ENCODE data around the gene IFI30.
"Not testable (repeated sequence)": the region's sequence is repeated elsewhere in the genome, so short reads cannot be mapped to it uniquely, and the experiment has no call there.

IFI30 gene

DNA sequence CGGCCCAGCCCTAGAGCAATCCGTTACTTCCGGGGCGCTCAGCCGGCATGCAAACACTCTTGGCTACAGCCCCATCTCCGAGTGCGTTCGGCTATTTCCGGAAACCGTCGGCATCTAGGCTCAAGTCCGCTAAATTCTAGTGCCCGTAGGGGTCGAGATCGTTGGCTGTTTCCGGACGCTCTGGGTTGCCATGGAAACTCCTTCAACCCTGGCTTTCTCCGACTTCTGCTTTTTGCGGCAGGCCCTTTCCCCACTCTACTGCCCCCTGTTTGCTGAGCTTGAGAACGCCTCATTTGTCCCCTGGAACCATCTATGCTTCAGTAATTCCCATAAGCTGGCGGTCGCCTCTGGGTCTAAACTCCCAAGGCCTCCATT is 21.2 kb upstream of the IFI30 start:
- in situ Hi-C loops (cut with MboI; ENCODE audit: low sequenced_read_pairs) = no loop called here

GRCh38 chr19:18152817-18153555 is 20.6 kb upstream of the IFI30 start, which contains the start of gene PIK3R2:
Gene PIK3R2, plus strand, starts transcription at chr19:18153163. Its CDS starts 2,717 bp downstream, at chr19:18155880.
- in situ Hi-C loops (cut with MboI; ENCODE audit: low sequenced_read_pairs) = no loop called here

DNA sequence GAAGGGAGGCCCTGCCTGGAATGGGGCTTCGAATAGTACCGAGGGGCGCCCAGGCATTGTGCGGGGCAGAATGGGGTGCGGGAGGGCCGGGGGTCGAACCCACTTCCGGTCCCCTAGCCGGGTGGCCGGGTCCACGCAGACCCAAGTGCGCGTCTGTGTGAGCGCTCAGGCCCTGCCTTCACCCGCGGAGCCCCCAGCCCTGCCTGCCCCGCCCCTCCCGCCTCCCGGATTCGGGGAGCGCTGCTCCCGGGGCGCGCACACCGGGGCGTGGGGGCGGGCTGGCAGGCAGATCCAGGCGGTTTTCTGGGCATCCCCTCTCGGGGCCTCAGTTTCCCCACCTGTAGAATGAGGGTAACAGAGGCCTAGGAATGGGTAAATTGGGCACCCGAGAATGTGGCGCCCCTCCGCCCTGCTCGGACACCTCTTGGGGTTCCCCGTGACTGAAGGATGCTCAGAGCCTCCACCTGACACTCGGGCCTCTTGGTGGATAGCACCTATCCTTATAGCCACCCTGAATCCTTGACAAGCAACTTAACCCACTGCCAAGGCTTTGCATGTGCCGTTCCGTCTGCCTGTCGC is 20.0 kb upstream of the IFI30 start:
- in situ Hi-C loops (cut with MboI; ENCODE audit: low sequenced_read_pairs) = no loop called here

- in situ Hi-C loops (cut with MboI; ENCODE audit: low sequenced_read_pairs) = no loop called here
Measured at GRCh38 chr19:18155095-18156087, 18.2 kb upstream of the IFI30 start.

- in situ Hi-C loops (cut with MboI; ENCODE audit: low sequenced_read_pairs) = no loop called here
Measured at GRCh38 chr19:18156268-18156667, 17.3 kb upstream of the IFI30 start.

DNA sequence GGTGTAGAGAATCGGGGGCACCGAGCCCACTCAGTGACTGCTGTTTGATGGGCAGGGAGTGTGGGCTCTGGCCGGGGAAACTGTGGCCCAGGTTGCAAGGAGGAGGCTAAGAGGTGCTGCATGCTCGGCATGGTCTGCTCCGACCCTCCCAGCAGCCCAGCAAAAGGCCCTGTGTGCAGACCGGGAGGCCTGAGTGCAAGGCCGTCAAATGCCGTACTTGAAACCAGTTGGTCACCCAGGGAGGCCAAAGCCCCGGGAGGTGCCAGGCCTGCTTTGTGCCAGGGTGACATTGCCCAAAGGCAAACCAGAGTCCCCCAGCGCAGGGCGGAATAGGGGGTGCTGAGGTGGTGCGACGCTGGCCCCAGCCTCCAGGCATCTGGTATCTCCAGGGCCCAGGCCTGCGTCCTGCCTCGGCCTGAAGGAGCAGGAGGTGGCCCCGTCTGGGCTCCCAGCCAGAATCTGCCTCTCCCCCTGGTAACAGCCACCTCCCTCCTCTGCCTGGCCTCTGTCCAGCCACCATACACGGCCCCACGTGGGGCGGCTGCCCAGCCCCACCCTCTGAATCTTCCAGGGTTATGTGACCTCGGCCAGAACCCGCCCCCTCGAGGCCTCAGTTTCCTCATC is 16.7 kb upstream of the IFI30 start:
- in situ Hi-C loops (cut with MboI; ENCODE audit: low sequenced_read_pairs) = no loop called here

DNA sequence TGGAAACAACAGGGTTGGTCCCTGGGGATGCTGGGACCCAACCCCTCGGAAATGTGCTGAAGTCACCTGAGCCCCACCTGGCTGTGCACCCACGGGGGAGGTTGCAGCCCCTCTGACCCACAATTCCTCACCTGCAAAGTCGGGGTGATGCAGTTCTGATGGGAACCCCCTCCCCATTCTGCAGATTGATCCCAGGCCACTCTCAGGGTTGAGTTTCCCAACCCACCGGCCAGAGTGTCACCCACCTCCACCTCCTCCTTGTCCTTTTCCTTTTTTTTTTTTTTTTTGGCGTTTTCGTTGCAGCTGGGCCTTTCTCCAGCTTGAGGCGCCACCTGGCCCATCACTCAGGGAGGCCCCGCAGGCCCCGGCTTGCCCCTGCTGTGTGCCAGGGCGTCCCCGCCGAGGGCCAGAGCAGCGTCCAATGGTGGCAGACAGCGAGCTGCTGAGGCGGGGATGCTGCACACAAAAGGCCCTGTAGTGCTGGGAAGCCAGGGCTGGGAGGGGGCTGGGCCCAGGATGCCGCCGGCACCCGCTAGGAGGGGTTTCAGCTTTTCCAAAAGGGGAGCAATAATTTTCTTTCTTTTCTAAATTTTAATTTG is 16.0 kb upstream of the IFI30 start:
- in situ Hi-C loops (cut with MboI; ENCODE audit: low sequenced_read_pairs) = no loop called here

- in situ Hi-C loops (cut with MboI; ENCODE audit: low sequenced_read_pairs) = no loop called here
Measured at GRCh38 chr19:18158467-18158866, 15.1 kb upstream of the IFI30 start.

DNA sequence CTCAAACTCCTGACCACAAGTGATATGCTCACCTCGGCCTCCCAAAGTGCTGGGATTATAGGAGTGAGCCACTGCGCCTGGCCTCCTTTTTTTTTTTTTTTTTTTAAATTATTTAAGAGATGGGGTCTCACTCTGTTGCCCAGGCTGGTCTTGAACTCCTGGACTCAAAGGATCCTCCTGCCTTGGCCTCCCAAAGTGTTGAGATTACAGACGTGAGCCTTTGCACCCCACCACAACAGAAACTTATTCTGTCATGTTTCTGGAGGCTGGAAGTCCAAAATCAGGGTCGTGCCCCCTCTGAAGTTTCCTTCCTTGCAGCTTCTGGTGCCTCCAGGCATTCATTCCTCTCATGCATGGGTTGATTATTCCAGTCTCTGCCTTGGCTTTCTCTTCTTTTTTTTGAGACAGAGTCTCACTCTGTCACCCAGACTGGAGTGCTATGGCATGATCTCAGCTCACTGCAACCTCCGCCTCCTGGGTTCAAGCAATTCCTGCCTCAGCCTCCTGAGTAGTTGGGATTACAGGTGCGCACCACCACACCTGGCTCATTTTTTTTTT is 14.5 kb upstream of the IFI30 start:
- in situ Hi-C loops (cut with MboI; ENCODE audit: low sequenced_read_pairs) = not testable (repeated sequence)

GRCh38 chr19:18159810-18160209 is 13.8 kb upstream of the IFI30 start:
- in situ Hi-C loops (cut with MboI; ENCODE audit: low sequenced_read_pairs) = no loop called here

GRCh38 chr19:18160493-18160970 is 13.1 kb upstream of the IFI30 start:
- in situ Hi-C loops (cut with MboI; ENCODE audit: low sequenced_read_pairs) = no loop called here

GRCh38 chr19:18160971-18161635 is 12.5 kb upstream of the IFI30 start:
- in situ Hi-C loops (cut with MboI; ENCODE audit: low sequenced_read_pairs) = no loop called here

GRCh38 chr19:18161636-18162002 is 12.0 kb upstream of the IFI30 start:
- in situ Hi-C loops (cut with MboI; ENCODE audit: low sequenced_read_pairs) = no loop called here

DNA sequence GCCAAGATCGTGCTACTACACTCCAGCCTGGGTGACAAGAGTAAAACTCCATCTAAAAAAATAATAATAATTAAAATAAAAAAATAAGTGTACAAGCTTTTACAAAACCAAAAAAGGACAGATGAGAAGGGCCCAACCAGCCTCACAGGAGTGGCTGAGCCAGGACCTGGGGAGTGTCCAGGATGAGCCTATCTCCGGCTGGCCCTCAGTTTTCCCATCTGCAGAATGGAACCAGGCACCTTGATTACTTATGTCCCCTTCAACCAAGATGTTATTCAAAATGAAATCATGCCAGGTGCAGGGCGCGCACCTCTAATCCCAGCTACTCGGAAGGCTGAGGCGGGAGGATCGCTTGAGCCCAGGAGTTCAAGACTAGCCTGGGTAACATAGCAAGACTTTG is 9.5 kb upstream of the IFI30 start:
- in situ Hi-C loops (cut with MboI; ENCODE audit: low sequenced_read_pairs) = no loop called here

GRCh38 chr19:18165794-18166544 is 7.6 kb upstream of the IFI30 start:
- in situ Hi-C loops (cut with MboI; ENCODE audit: low sequenced_read_pairs) = no loop called here

- in situ Hi-C loops (cut with MboI; ENCODE audit: low sequenced_read_pairs) = no loop called here
Measured at GRCh38 chr19:18167011-18167410, 6.6 kb upstream of the IFI30 start.

DNA sequence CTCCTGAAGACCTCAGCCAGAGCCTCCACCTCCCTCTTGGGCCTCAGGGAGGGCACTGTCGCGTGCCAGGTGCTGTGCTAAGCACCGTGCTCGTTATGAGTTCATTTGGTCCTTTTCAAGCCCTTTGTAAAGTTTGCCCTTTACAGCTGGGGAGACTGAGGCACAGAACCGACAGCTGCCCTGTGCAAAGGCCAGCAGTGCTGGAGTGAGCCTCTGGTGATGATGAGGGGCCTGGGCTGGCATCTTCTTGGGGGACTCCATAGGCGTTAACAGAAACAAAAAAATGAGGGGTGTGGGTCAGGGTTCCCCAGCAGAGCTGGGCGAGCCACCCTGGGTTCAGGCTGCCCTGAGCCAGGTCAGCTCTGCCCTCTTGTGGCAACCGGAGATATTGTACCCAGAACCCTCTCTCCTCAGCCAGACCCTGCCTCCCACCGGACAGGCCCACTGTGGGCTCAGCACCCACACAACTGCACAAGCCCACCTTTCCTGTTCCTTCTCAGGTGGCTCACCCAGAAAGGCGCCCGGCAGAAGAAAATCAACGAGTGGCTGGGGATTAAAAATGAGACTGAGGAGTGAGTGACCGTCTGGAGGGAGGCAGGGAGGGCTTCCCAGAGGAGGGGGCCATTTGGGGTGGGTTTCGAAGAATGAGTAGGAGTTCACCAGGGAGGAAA is 5.5 kb upstream of the IFI30 start:
- in situ Hi-C loops (cut with MboI; ENCODE audit: low sequenced_read_pairs) = no loop called here

DNA sequence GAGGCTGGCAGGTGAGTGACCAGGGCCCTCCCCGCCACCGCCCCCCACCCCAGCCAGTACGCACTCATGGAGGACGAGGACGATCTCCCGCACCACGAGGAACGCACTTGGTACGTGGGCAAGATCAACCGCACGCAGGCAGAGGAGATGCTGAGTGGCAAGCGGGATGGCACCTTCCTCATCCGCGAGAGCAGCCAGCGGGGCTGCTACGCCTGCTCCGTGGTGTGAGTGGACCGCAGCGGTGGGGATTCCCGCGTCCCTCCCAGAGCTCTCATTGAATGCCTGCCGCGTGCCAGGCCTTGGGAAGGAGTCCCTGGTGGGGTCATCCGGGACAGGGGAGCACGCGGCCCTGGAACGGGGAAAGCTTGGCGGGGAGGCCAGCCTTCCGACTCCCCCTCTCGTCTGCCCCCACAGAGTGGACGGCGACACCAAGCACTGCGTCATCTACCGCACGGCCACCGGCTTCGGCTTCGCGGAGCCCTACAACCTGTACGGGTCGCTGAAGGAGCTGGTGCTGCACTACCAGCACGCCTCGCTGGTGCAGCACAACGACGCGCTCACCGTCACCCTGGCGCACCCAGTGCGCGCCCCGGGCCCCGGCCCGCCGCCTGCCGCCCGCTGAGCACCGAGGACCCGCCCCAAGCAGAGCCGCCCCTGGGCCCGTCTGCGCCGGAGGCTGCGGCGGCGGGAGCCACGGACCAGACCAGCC is 4.8 kb upstream of the IFI30 start:
- in situ Hi-C loops (cut with MboI; ENCODE audit: low sequenced_read_pairs) = no loop called here
